Nephron (organoid): ENCODE results near the gene ATP8B1.

Experiments
- H3K27ac Mint-ChIP-seq, 3 experiments: 2 replicates each; pipeline ENCODE4 v1.8.0; 2020; ENCODE audit warnings: mixed read lengths in 3 of 3, mild to moderate bottlenecking in 2 of 3, moderate library complexity in 1 of 3
- H3K27me3 Mint-ChIP-seq: 2 replicates; pipeline ENCODE4 v1.8.0; 2021; ENCODE audit warnings: low read depth, mild to moderate bottlenecking, moderate library complexity, mixed read lengths
- H3K36me3 Mint-ChIP-seq: 2 replicates; pipeline ENCODE4 v1.8.0; 2020; ENCODE audit warnings: low read depth, mixed read lengths
- H3K4me1 Mint-ChIP-seq: 2 replicates; pipeline ENCODE4 v1.8.0; 2020; ENCODE audit warnings: mixed read lengths
- H3K4me3 Mint-ChIP-seq, 3 experiments: 2 replicates each; pipeline ENCODE4 v1.8.0; 2020; ENCODE audit warnings: mild to moderate bottlenecking in 3 of 3, mixed read lengths in 3 of 3, moderate library complexity in 2 of 3
- H3K9me3 Mint-ChIP-seq: 2 replicates; pipeline ENCODE4 v1.8.0; 2020; ENCODE audit warnings: mixed read lengths
- CTCF ChIP-seq, 3 experiments: fragments of 200-600 bp; sonication (generic); IDR thresholded peaks; one replicate each; pipeline ENCODE4 v1.5.0; 2021; ENCODE audit warnings: antibody characterized with exemption in 3 of 3; ENCODE audit not compliant: unreplicated experiment in 3 of 3

Gene ATP8B1

DNA sequence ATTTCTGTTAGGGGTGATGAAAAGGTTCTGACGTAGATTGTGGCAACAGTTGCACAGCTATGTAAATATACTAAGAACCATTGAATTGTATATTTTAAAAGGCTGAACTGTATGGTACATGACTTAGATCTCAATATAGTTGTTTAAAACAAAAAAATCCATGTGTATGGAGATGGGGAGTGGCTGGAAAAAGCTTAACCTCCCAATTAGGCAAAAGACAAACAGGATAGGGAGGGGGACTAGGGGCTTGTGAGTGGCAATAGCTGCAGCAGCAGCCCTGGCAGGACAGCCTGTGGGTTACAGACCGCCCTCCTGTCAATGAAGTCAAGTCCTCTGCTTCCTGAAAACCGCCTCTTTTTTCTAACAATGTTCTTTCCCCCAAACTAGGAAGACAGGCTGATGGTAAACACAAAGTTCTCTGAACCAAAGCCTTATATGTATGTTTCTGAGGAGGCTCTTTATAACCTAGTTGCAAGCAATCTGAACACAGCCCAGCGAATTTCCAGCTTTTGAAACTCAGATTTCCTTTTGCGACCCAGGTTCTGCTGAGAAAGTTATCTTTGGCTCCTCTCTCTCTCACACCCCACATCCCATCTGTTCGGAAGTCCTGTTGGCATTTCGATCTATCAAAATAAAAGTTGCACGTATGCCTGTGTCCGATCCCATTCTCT lies 10.3 kb downstream of the ATP8B1 start:
- H3K4me1 Mint-ChIP-seq = peaks cover 45% of the 10 kb centered on the region
- H3K9me3 Mint-ChIP-seq = peaks cover 2% of the 10 kb centered on the region
- H3K27ac Mint-ChIP-seq = peak overlapping the region; percentile 72 to 74 (median 72)
- peak overlapping the region in 2 of 3 experiments; percentile 2 to 23 for H3K4me3 Mint-ChIP-seq
- H3K36me3 Mint-ChIP-seq = no peaks in the 10 kb centered on the region
- TF ChIP-seq CTCF (IDR thresholded peaks at IDR 0.05; ENCODE audit: unreplicated experiment in 3 of 3) = no peak
- H3K27me3 Mint-ChIP-seq = peaks cover 12% of the 10 kb centered on the region

GRCh38 chr18:57791911-57792310 lies 11.2 kb downstream of the ATP8B1 start:
- Mint-ChIP-seq H3K27me3 (peaks cover 10% of the 10 kb centered on the region), H3K27ac (peak overlapping the region; percentile 33 to 97 (median 48)), H3K9me3 (peaks cover 2% of the 10 kb centered on the region), H3K4me1 (peaks cover 49% of the 10 kb centered on the region), H3K36me3 (no peaks in the 10 kb centered on the region), H3K4me3 (no peak overlapping the region)
- no peak for TF ChIP-seq CTCF (IDR thresholded peaks at IDR 0.05; ENCODE audit: unreplicated experiment in 3 of 3)

- Mint-ChIP-seq H3K4me3 (no peak overlapping the region), H3K36me3 (no peaks in the 10 kb centered on the region), H3K4me1 (peaks cover 53% of the 10 kb centered on the region), H3K27ac (peak overlapping the region; percentile 85 to 97 (median 87)), H3K9me3 (peaks cover 2% of the 10 kb centered on the region), H3K27me3 (peaks cover 5% of the 10 kb centered on the region)
- no peak for TF ChIP-seq CTCF (IDR thresholded peaks at IDR 0.05; ENCODE audit: unreplicated experiment in 3 of 3)
Measured at GRCh38 chr18:57791192-57791591, 11.9 kb downstream of the ATP8B1 start.

GRCh38 chr18:57790316-57790715 lies 12.8 kb downstream of the ATP8B1 start:
- Mint-ChIP-seq H3K9me3 (no peaks in the 10 kb centered on the region), H3K27me3 (peaks cover 5% of the 10 kb centered on the region), H3K27ac (peak overlapping the region in 2 of 3 experiments; percentile 97 to 99), H3K4me1 (peaks cover 57% of the 10 kb centered on the region), H3K36me3 (no peaks in the 10 kb centered on the region), H3K4me3 (no peak overlapping the region)
- TF ChIP-seq CTCF (IDR thresholded peaks at IDR 0.05; ENCODE audit: unreplicated experiment in 3 of 3) = no peak

GRCh38 chr18:57789759-57790158 lies 13.4 kb downstream of the ATP8B1 start:
- Mint-ChIP-seq H3K4me3 (peak overlapping the region in 1 of 3 experiments; percentile 17), H3K27me3 (peaks cover 5% of the 10 kb centered on the region), H3K4me1 (peaks cover 62% of the 10 kb centered on the region), H3K9me3 (no peaks in the 10 kb centered on the region), H3K27ac (peak overlapping the region; percentile 97 to 99 (median 97)), H3K36me3 (no peaks in the 10 kb centered on the region)
- no peak for TF ChIP-seq CTCF (IDR thresholded peaks at IDR 0.05; ENCODE audit: unreplicated experiment in 3 of 3)

- Mint-ChIP-seq H3K4me1 (peaks cover 68% of the 10 kb centered on the region), H3K36me3 (no peaks in the 10 kb centered on the region), H3K4me3 (peak overlapping the region in 1 of 3 experiments; percentile 11), H3K27me3 (peaks cover 5% of the 10 kb centered on the region), H3K27ac (peak overlapping the region; percentile 97 to 99 (median 97)), H3K9me3 (no peaks in the 10 kb centered on the region)
- no peak for TF ChIP-seq CTCF (IDR thresholded peaks at IDR 0.05; ENCODE audit: unreplicated experiment in 3 of 3)
Measured at GRCh38 chr18:57789090-57789489, 14.0 kb downstream of the ATP8B1 start.
